HEK293 (cell line): ENCODE data around the gene ADCY7.

Experiments
- MEIS1 ChIP-seq: sonication (generic); formaldehyde crosslinking; IDR thresholded peaks from 2 replicates; pipeline ENCODE4 v1.8.1; 2022; ENCODE audit warnings: missing genetic modification reagents, mild to moderate bottlenecking, borderline replicate concordance
- PRDM4 ChIP-seq: fragments of 450-650 bp; formaldehyde crosslinking; IDR thresholded peaks from 2 replicates; pipeline ENCODE4 v1.5.1; 2017; ENCODE audit warnings: missing biosample characterization, missing genetic modification characterization
- SETDB1 ChIP-seq: IDR thresholded peaks from one replicate; pipeline ENCODE4 v1.6.1; 2017; ENCODE audit warnings: mild to moderate bottlenecking, low read length, moderate library complexity, mixed read lengths; ENCODE audit not compliant: insufficient read length
- ZBTB20 ChIP-seq: fragments of 450-650 bp; formaldehyde crosslinking; IDR thresholded peaks from 2 replicates; pipeline ENCODE4 v1.5.1; 2016; ENCODE audit warnings: missing biosample characterization, missing genetic modification characterization
- ZBTB48 ChIP-seq: fragments of 450-650 bp; formaldehyde crosslinking; IDR thresholded peaks from 2 replicates; pipeline ENCODE4 v1.5.1; 2016; ENCODE audit warnings: missing biosample characterization, missing genetic modification characterization
- ZBTB8A ChIP-seq: fragments of 450-650 bp; formaldehyde crosslinking; IDR thresholded peaks from 2 replicates; pipeline ENCODE4 v1.5.1; 2016; ENCODE audit warnings: missing biosample characterization, missing genetic modification characterization
- ZNF112 ChIP-seq: fragments of 450-650 bp; formaldehyde crosslinking; IDR thresholded peaks from 2 replicates; pipeline ENCODE4 v1.5.0; 2017; ENCODE audit warnings: missing biosample characterization, missing genetic modification characterization
- ZNF184 ChIP-seq: fragments of 450-650 bp; IDR thresholded peaks from 2 replicates; pipeline ENCODE4 v1.5.1; 2018; ENCODE audit warnings: missing biosample characterization, mild to moderate bottlenecking, missing genetic modification characterization
- ZNF2 ChIP-seq: fragments of 450-650 bp; formaldehyde crosslinking; IDR thresholded peaks from 2 replicates; pipeline ENCODE4 v1.5.1; 2016; ENCODE audit warnings: missing biosample characterization, missing genetic modification characterization
- ZNF202 ChIP-seq: fragments of 450-650 bp; formaldehyde crosslinking; IDR thresholded peaks from 2 replicates; pipeline ENCODE4 v1.5.1; 2016; ENCODE audit warnings: missing biosample characterization, missing genetic modification characterization, borderline replicate concordance
- ZNF292 ChIP-seq: fragments of 450-650 bp; formaldehyde crosslinking; IDR thresholded peaks from 2 replicates; pipeline ENCODE4 v1.5.1; 2016; ENCODE audit warnings: low read depth, missing biosample characterization, missing genetic modification characterization, borderline replicate concordance
- ZNF302 ChIP-seq: fragments of 450-650 bp; formaldehyde crosslinking; IDR thresholded peaks from 2 replicates; pipeline ENCODE4 v1.5.1; 2016; ENCODE audit warnings: missing biosample characterization, missing genetic modification characterization, low read depth
- ZNF324 ChIP-seq: fragments of 450-650 bp; formaldehyde crosslinking; IDR thresholded peaks from 2 replicates; pipeline ENCODE4 v1.5.1; 2016; ENCODE audit warnings: missing biosample characterization, missing genetic modification characterization
- ZNF335 ChIP-seq: fragments of 450-650 bp; formaldehyde crosslinking; conservative IDR thresholded peaks from 2 replicates; pipeline ENCODE4 v1.5.1; 2016; ENCODE audit warnings: missing biosample characterization, missing genetic modification characterization
- ZNF404 ChIP-seq: fragments of 450-650 bp; formaldehyde crosslinking; IDR thresholded peaks from 2 replicates; pipeline ENCODE4 v1.5.1; 2017; ENCODE audit warnings: missing biosample characterization, missing genetic modification characterization
- ZNF558 ChIP-seq: fragments of 450-650 bp; formaldehyde crosslinking; IDR thresholded peaks from 2 replicates; pipeline ENCODE4 v1.5.1; 2016; ENCODE audit warnings: missing biosample characterization, missing genetic modification characterization
- ZNF585B ChIP-seq: fragments of 450-650 bp; formaldehyde crosslinking; IDR thresholded peaks from 2 replicates; pipeline ENCODE4 v1.5.1; 2016; ENCODE audit warnings: missing biosample characterization, missing genetic modification characterization
- ZNF600 ChIP-seq: fragments of 450-650 bp; formaldehyde crosslinking; IDR thresholded peaks from 2 replicates; pipeline ENCODE4 v1.5.1; 2016; ENCODE audit warnings: missing biosample characterization, missing genetic modification characterization
- ZNF610 ChIP-seq: fragments of 450-650 bp; formaldehyde crosslinking; IDR thresholded peaks from 2 replicates; pipeline ENCODE4 v1.5.1; 2016; ENCODE audit warnings: missing biosample characterization, missing genetic modification characterization, borderline replicate concordance
- ZSCAN4 ChIP-seq: fragments of 450-650 bp; formaldehyde crosslinking; IDR thresholded peaks from 2 replicates; pipeline ENCODE4 v1.5.1; 2017; ENCODE audit warnings: missing biosample characterization, missing genetic modification characterization
- TF ChIP-seq, protein P1 (sequence below): fragments of 450-650 bp; formaldehyde crosslinking; IDR thresholded peaks from 2 replicates; pipeline ENCODE4 v1.5.1; 2017; ENCODE audit warnings: missing biosample characterization, missing genetic modification characterization
- TF ChIP-seq, protein P2 (sequence below): fragments of 450-650 bp; formaldehyde crosslinking; IDR thresholded peaks from 2 replicates; pipeline ENCODE4 v1.5.1; 2016; ENCODE audit warnings: missing biosample characterization, missing genetic modification characterization
- TF ChIP-seq, protein P3 (sequence below): fragments of 450-650 bp; formaldehyde crosslinking; IDR thresholded peaks from 2 replicates; pipeline ENCODE4 v1.5.1; 2016; ENCODE audit warnings: missing biosample characterization, missing genetic modification characterization
- TF ChIP-seq, protein P4 (sequence below): fragments of 450-650 bp; IDR thresholded peaks from 2 replicates; pipeline ENCODE4 v1.5.1; 2018; ENCODE audit warnings: missing biosample characterization, mild to moderate bottlenecking, missing genetic modification characterization

ADCY7 gene

GRCh38 chr16:50259334-50260205 is 6.8 kb upstream of the ADCY7 start (continued):
- TF ChIP-seq, protein P1, sequence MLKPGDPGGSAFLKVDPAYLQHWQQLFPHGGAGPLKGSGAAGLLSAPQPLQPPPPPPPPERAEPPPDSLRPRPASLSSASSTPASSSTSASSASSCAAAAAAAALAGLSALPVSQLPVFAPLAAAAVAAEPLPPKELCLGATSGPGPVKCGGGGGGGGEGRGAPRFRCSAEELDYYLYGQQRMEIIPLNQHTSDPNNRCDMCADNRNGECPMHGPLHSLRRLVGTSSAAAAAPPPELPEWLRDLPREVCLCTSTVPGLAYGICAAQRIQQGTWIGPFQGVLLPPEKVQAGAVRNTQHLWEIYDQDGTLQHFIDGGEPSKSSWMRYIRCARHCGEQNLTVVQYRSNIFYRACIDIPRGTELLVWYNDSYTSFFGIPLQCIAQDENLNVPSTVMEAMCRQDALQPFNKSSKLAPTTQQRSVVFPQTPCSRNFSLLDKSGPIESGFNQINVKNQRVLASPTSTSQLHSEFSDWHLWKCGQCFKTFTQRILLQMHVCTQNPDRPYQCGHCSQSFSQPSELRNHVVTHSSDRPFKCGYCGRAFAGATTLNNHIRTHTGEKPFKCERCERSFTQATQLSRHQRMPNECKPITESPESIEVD = no peak; the same call in 1 of the 2 replicates
- TF ChIP-seq SETDB1 (no peak), ZNF585B (tag by site-specific recombination) (no peak), ZNF610 (tag by site-specific recombination) (0 out of 2 replicates have a peak, but pooled peaks have one; percentile 16), ZBTB48 (tag by site-specific recombination) (peak; percentile 46; the same call in 1 of the 2 replicates), ZNF335 (peak; percentile 63), ZBTB20 (tag by site-specific recombination) (peak; percentile 28; the same call in 1 of the 2 replicates), ZNF202 (tag by site-specific recombination) (no peak), ZSCAN4 (tag by site-specific recombination) (no peak), PRDM4 (0 out of 2 replicates have a peak, but pooled peaks have one; percentile 35), ZNF292 (tag by site-specific recombination) (no peak), ZNF112 (tag by site-specific recombination) (no peak), ZNF184 (tag by site-specific recombination) (no peak), ZNF2 (tag by site-specific recombination) (no peak), ZBTB8A (tag by site-specific recombination) (peak; percentile 61), ZNF558 (tag by site-specific recombination) (no peak), ZNF324 (tag by site-specific recombination) (no peak), ZNF302 (no peak), ZNF404 (tag by site-specific recombination) (no peak), ZNF600 (tag by site-specific recombination) (peak; percentile 68; the same call in 1 of the 2 replicates), MEIS1 (CRISPR knock-in tag) (no peak)
- TF ChIP-seq, protein P2, sequence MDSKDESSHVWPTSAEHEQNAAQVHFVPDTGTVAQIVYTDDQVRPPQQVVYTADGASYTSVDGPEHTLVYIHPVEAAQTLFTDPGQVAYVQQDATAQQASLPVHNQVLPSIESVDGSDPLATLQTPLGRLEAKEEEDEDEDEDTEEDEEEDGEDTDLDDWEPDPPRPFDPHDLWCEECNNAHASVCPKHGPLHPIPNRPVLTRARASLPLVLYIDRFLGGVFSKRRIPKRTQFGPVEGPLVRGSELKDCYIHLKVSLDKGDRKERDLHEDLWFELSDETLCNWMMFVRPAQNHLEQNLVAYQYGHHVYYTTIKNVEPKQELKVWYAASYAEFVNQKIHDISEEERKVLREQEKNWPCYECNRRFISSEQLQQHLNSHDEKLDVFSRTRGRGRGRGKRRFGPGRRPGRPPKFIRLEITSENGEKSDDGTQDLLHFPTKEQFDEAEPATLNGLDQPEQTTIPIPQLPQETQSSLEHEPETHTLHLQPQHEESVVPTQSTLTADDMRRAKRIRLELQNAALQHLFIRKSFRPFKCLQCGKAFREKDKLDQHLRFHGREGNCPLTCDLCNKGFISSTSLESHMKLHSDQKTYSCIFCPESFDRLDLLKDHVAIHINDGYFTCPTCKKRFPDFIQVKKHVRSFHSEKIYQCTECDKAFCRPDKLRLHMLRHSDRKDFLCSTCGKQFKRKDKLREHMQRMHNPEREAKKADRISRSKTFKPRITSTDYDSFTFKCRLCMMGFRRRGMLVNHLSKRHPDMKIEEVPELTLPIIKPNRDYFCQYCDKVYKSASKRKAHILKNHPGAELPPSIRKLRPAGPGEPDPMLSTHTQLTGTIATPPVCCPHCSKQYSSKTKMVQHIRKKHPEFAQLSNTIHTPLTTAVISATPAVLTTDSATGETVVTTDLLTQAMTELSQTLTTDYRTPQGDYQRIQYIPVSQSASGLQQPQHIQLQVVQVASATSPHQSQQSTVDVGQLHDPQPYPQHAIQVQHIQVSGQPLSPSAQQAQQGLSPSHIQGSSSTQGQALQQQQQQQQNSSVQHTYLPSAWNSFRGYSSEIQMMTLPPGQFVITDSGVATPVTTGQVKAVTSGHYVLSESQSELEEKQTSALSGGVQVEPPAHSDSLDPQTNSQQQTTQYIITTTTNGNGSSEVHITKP (tag by site-specific recombination) = 0 out of 2 replicates have a peak, but pooled peaks have one; percentile 27
- TF ChIP-seq, protein P3, sequence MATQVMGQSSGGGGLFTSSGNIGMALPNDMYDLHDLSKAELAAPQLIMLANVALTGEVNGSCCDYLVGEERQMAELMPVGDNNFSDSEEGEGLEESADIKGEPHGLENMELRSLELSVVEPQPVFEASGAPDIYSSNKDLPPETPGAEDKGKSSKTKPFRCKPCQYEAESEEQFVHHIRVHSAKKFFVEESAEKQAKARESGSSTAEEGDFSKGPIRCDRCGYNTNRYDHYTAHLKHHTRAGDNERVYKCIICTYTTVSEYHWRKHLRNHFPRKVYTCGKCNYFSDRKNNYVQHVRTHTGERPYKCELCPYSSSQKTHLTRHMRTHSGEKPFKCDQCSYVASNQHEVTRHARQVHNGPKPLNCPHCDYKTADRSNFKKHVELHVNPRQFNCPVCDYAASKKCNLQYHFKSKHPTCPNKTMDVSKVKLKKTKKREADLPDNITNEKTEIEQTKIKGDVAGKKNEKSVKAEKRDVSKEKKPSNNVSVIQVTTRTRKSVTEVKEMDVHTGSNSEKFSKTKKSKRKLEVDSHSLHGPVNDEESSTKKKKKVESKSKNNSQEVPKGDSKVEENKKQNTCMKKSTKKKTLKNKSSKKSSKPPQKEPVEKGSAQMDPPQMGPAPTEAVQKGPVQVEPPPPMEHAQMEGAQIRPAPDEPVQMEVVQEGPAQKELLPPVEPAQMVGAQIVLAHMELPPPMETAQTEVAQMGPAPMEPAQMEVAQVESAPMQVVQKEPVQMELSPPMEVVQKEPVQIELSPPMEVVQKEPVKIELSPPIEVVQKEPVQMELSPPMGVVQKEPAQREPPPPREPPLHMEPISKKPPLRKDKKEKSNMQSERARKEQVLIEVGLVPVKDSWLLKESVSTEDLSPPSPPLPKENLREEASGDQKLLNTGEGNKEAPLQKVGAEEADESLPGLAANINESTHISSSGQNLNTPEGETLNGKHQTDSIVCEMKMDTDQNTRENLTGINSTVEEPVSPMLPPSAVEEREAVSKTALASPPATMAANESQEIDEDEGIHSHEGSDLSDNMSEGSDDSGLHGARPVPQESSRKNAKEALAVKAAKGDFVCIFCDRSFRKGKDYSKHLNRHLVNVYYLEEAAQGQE (tag by site-specific recombination) = no peak
- TF ChIP-seq, protein P4, sequence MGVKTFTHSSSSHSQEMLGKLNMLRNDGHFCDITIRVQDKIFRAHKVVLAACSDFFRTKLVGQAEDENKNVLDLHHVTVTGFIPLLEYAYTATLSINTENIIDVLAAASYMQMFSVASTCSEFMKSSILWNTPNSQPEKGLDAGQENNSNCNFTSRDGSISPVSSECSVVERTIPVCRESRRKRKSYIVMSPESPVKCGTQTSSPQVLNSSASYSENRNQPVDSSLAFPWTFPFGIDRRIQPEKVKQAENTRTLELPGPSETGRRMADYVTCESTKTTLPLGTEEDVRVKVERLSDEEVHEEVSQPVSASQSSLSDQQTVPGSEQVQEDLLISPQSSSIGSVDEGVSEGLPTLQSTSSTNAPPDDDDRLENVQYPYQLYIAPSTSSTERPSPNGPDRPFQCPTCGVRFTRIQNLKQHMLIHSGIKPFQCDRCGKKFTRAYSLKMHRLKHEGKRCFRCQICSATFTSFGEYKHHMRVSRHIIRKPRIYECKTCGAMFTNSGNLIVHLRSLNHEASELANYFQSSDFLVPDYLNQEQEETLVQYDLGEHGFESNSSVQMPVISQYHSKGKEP (tag by site-specific recombination) = 0 out of 2 replicates have a peak, but pooled peaks have one; percentile 3
